NT2/D1 (cell line): ENCODE measurements around the gene P4HA3.

Experiments used
- YY1 ChIP-seq: IDR thresholded peaks from 2 replicates; pipeline ENCODE4 v1.6.1; 2011; ENCODE audit not compliant: insufficient read length, insufficient read depth
- ZNF274 ChIP-seq: IDR thresholded peaks from 2 replicates; pipeline ENCODE4 v1.6.1; 2011; ENCODE audit warnings: mild to moderate bottlenecking, low read depth, low read length

DNA sequence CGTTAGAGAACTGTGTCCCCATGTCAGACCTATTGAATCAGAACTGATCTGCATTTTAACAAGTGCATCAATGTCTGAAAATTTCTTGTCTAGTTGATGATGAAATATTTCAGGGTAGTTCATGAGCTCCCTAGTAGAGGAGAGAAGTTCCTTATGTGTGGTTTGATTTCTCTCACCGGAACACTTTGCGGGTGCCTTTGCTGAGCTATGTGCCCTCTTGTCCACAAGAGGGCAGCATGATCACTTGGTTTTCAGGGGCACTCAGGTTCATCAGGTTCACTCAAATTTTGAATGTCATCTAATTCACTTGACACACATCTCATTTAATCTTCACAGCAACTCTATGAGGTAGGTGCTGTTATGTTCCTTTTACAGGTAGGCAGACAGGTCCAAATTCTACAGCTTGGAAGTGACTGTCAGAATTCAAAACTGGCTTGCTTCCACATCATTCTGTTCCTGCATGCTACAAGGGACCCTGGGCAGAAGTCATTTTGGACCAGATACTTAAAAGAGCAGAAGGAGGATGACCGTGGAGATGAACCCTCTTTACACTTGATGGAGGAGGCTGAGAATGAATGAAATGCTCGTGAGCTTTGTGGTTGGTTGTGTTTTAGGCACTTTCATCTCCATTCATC lies 55.6 kb downstream of the P4HA3 start:
- TF ChIP-seq ZNF274 (no peak), YY1 (no peak)
